Fibroblast of skin of abdomen (primary cell): ENCODE results near the gene RELT.
A peak's percentile ranks its signal among the peaks of the same experiment; 100 is the strongest.
"Not testable (repeated sequence)": the region's sequence is repeated elsewhere in the genome, so short reads cannot be mapped to it uniquely, and the experiment has no call there.

ENCODE experiments used
- DNase-seq: peaks from one replicate; pipeline ENCODE4 v3.0.0-alpha.2; 2013

RELT gene

DNA sequence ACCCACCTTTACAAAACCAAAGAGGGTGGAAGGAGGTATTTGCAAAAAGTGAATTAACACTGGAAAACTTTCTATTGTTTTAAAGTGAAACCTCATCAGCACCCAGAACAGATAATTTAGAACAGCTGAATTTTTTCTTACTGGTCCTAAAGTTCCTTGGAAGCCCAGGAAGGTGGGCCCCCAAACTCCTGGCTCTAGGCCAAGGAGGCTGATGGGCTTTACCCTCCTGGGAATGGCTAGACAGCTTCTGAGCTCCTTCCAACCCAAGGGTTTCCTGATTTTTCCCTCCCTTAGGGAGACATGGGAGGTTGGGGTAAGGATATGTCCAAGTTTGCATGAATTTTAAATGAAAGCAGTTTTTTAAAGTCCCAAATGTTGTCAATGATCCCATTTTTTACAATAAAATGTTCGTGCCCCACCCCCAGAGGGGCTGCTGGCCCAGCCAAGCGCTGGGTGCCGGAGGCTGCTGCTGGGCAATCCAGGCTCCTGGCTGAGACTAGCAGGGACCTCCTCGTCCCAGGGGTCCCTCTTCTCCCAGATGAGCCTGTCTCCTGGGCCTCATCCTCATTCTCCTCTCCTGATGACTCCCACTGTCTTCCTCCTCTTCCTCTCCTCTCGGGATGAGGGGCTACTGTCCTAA lies 28.4 kb downstream of the RELT start:
- DNase-seq = no peak

DNA sequence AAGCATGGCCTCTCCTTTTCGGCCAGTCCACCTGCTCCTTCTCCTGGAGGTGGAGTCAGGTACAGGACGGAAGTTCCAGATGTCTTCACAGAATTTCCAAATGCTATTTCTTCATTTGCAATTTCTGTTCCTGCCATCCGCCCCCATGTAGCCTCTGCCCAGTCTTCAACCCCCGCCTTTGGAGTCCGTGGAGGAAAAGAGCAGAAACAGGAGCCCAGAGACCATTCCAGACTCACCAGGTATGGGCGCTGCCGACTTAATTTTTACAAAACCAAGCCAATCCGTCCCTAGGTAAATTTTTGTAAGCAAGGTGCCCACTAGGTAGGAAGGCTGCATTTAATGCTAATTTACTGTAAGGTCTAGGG lies 28.9 kb downstream of the RELT start:
- DNase-seq = no peak

DNA sequence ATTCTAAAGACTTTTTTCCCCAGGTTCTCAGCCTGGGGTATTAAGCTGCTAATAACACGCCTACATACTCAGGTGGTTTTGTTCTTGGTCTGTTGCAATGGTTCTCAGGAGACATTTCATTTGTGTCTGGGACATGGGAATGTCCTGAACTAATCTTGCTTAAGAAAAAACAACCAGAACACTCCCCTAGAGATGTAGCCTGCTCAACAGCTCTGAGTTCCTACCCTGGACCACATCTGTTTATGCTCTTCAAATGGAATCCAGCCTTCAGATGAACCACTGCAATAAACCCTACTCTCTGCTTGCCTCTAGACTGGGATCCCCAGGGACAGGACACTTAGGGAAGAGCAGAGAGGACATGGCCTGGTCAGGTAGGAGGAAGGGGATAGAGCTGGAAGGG lies 29.9 kb downstream of the RELT start:
- DNase-seq = no peak

DNA sequence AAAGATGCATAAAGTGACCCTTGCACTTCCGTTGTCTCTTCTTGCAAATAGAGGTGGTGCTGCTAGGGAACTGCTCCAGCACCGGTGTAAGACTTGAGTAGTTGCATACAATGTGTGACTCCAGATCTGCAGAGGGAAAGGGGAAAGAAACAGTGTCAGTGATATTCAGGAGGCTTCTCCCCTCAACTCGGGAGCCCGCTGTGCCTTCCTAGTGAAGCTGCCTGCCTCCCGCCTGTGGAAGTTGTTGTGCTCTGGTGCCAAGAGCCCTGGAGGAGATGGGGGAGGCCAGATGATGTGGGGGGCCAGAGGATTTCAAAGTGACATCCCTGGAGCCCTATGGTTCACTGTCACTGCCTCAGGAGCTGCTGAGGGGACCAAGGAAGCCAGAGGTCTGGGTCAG lies 30.4 kb downstream of the RELT start:
- DNase-seq = no peak

DNA sequence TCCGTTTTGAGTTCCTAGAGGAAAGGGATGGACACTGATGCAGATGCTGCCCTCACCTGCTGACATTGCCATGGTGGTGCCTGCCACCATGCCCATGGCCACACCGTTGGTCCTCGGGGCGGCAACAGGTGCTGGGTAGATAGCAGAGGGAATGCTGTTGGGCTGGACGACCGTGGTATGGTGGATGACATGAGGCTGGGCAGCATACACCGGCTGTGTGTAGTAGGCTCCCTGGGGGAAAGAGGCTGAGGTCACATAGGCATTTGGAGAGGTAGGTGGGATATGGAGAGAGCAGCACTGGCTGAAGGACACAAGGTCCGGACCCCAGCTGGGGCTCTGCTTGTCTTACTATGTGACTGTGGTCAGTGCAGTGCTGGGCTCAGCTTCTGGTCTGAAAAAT lies 33.2 kb downstream of the RELT start:
- DNase-seq = no peak

DNA sequence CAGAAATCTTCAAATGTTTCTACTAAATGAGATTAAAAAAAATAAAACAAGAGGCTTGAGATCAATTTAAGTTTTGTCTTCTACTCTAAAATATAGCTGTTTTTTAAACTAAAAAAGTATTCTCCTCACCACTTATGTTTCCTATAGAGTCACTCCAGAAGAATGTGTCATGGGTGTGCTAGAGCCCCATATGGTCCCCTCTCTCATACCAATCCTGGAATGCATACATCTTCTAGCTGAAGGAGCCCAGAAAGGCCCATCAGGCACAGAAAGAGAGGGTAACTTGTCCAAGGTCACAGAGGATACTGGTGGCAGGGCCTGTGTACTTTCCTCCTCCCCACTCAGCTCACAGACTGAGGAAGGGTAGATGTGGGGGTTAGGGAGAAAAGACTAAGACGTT lies 34.4 kb downstream of the RELT start:
- peak; percentile 54 for DNase-seq

DNA sequence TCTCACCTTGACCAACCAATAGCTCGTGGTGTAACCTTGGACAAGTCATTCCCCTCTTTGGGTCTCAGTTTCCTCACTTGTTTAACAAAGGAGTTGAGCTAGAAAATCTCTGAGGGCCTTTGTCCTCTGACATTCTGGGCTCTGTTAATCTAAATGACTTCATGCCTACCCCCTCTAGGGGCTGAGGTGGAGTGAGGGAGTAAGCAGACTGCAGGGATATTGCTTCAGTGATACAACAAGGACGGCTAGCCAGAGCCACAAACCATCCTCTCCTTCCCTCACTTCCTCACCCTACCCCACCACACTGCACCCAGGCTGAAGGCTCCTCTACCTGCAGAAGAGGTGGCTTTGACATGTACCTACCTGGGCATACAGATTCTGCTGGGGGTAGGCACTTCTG lies 34.8 kb downstream of the RELT start:
- no peak for DNase-seq

DNA sequence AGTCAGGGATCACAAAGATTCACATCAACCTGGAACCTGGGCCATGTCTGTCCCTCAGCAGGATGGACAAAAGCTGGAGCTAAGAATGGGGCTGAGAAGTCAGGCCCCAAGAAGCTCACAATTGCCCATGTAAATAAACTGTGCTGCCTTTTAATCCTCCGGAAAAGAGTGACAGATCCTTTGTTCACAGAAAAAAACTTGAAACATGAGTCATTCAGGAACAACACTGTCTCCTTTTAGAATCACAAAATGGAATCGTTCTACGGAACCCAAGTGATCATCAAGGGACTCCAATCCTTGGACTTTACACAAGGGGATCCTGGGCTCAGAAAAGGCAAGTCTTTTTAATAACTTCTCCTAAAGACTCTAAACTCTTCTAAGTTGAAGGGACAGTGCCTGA lies 36.1 kb downstream of the RELT start:
- DNase-seq = no peak

DNA sequence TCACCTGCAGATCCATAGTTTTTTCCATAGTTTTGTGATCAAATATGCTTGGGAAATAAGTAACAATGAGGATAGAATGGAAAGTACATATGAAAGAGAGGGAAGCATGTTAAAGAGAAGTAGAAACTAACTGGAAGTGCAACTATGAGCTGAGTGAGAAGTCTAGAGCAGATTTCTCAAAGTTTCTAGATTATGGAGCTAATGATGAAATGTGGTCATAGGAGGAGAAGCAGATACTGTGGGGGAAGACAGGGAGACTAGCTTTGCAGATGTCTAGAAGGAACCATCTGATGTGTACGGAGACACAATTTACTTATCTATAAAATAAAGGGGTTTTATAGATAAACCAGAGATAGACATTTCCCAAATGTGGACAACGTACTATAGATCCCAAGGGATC lies 37.1 kb downstream of the RELT start:
- DNase-seq = no peak

DNA sequence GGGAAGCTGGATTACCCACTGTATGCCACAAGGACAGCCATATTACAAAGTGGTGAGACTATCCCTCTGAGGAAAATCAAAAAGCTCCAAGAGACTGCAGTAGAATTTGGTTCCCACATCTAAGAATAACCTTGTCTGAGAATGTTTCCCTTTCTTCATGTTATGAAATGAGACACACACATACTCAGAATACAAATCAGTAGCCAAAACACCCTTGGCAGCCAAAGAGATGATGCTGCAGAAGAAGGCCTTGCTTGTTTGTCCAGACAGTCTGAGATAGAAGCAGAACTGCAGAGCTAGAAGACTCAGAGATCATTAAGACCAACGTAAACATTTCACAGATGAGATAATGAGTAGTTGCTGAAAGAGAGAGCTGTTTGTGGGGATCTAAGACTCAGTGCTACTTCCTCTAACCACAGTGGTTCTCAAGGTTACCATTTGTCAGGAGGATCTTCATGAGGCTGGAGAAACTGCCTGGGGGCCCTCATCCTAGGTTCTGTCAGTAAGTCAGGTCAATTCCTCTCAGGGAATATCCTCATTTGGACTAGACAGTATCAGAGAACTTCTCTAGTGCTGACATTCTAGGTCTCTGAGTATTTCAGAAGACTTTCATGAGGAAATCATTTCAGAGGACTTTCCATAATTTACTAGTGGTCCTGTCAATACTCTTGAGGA lies 38.9 kb downstream of the RELT start:
- DNase-seq = peak; percentile 91

DNA sequence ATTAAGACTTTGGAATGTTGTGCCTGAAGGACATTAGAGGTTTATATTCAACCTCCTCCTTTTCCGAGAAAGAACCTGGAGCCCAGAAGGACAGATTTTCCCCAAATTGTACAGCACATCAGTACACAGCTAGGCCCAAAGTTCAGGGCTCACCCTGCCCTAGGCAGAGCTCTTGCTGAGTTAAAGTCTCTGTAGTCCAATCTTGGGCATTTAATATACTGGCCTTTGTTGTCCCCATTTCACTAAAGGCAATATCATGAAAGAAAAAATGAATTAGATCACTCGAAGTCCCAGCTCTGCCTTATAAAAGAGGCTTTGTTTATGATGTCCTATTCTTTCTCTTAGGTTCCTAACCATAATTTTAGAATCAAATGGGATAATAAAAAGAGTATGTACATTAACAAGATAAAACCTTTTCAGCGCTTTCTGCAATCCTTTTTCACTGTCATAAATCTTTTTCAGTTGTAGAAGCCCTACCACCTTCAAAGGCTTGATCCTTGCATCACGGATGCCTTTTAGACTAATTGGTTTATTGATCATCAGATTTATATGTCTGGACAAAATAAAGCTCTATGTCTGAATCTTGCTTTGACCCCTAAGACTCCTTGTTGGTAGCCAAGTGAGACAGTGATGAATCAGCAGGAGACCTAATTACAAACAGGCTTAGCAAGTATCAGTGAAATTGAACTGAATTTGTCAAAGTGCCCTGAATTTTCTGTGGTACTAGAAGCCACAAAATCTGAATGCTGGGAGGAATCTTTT lies 39.8 kb downstream of the RELT start:
- peak; percentile 95 for DNase-seq

DNA sequence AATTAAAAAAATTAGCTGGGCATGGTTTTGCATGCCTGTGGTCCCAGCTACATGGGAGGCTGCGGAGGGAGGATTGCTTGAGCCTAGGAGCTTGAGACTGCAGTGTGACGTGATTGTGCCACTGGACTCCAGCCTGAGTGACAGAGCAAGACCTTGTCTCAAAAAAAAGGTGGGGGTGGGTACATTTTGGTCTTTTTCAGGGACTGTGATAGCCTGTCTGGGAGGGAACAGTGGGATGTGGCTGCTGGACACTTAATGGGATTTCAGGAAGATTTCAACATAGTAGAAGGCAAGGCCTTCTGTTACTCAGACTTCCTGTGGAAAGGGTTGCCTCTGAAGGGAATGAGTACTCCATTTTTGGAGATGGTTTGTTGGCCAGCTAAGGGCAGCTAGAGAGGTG lies 40.6 kb downstream of the RELT start:
- no peak for DNase-seq

DNA sequence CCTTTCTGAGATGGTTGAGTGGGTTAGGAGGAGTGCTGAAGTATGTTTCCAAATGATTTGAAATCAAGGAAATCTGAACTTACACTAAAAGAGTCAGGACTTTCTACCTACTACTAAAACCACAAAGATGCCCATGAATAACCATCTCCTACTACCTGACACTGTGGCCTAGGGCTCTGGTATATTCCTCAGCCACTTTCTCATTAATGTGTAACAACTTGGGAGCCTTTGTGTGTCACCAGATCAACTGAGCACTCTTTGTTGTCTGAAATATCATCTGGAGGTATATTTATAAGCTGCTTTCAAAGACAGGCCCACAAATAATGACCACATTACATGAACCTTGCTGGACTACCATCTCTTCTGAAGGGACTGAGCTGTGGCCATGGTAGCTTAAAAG lies 43.9 kb downstream of the RELT start:
- DNase-seq = no peak

DNA sequence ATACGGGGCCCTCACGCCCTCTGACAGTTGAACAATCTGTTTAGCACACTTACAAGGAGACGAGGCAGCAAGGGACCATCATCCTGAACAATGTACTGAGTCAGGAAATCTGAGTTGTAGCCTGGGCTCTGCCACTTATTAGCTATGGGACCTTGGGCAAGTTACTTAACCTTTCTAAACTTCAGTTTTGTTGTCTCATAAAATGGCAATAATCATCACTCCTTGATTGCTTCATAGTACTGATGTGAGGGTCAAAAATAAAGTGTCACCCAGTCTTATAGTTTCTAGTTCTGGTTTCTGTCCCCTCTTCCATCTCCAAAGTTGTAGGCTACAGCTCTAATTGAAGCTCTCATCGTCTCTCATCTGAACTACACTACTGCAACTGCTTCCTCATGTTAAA lies 46.7 kb downstream of the RELT start:
- no peak for DNase-seq

DNA sequence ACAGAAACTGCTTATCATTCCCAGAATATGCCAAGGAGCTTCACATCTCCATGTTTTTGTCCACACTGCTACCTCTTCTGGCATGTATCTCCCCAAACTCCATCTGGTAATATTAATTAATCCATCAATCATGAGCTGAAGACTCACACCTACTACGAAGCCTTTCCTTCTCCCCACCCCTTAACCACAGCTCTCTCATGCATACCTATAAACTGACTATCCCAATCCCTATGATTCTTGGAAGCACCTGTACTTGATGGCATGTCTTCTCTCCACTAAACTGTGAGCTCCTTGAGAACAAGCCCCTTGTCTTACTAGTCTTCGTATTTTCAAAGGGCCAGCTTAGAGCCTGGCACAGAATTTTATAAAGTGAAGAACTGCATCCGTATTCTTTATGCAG lies 47.3 kb downstream of the RELT start:
- no peak for DNase-seq

DNA sequence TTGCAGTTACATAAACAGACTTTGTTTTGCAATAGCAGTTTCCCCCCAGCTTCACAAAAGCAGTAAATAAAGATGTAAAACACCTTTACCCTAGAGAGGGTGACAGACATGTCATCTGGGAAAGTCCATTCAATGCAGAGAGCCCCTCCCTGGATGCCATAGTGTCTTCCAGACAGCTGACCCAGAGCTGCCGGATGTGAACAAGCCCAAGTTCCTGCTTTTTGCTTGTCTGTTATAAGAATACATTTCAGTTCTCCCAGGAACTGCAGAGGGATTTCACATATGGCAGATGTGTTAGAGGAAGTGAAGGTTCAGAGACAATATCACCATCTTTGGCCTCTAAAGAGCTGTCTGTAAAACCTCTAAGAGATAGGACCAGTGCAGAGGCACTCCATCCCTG lies 48.9 kb downstream of the RELT start:
- no peak for DNase-seq

DNA sequence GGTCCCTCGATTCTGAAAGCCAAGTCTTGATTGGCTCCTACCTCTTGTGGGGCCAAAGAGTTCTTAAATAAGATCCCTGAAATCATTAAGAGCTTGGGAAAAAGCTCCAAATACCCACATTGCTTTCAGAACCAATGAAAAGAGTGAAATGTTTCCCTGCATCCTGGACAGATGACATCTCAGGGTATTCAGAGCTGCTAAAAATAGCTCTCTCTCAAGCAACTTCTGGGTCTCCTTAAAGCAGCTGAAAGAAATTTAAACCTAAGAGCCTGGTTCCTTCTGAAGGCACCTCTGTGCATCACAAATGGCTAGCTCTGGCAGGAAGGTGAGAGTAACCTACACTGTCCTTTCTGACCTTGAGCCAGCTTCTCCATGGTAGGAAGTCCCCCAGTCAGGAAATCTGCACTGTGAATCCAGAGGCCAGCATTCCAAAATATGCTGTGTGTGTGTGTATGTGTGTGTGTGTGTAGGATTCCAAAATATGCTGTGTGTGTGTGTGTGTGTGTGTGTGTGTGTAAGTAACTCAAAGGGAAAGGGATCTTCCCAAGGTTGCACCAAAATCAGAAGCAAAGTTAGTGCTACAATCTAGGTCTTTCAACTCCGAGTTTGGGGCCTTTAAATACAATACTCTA lies 50.1 kb downstream of the RELT start:
- peak; percentile 80 for DNase-seq

DNA sequence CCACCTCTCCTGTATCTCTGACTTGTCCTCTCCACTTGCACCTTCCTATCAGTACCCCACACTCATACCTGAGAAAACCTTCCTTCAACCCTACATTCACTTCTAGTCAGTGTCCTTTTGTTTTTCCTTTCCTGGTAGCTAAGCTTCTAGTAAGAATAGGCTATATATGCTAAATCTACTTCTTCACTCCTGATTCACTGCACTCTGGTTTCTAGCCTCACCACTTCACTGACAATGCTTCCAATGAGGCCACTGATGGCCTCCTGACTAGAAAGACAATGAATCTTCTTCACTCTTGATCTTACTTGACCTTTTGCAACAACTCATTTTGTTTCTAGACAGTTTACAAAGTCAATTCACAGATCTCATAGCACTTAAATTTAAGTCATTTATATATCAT lies 52.0 kb downstream of the RELT start:
- no peak for DNase-seq

DNA sequence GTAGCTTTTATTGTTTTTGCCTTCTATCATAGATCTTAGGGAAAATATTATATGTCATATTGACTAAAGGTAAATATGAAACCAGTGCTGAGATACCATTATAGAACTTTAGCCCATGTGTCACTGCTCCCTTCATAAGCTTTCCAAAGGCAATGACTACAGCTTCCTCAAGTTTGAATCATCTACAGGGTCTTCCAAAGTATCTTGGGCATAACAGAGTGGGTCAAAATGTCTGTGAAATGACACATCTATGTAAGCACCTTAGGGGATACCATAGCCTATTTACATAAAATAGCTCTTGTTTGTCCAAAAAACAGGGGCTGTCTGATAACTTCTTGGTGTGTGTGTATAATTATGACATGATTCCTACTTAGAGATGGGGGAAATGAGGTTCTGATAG lies 52.5 kb downstream of the RELT start:
- no peak for DNase-seq

DNA sequence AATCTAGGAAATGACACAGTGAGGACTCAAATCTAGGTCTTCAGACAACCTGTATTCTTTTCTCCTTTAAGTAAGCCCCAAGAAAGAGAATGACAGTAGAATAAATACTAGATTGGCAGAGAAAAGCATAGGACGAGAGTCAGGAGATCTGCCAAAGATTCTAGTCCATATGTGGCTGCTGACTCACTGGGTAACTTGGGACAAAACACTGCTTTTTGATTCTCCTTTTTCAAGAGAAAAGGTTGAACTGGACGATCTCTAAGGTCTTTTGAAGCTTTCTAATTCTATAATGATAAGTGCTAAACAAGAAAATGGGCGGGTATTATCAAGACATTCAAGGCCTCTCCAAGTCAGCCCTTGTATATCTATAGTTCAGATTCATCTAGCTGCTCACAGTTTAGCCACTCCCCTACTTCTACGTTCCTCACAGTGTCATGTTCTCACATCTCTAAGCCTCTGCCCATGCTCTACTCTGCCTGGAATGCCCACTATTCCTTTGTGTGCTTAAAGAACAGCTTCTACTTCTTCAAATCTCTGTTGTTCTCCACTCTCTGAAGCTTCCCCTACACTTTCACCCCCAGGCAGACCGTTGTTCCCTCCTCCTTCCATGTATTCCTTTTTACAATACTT lies 53.0 kb downstream of the RELT start:
- DNase-seq = peak; percentile 62

DNA sequence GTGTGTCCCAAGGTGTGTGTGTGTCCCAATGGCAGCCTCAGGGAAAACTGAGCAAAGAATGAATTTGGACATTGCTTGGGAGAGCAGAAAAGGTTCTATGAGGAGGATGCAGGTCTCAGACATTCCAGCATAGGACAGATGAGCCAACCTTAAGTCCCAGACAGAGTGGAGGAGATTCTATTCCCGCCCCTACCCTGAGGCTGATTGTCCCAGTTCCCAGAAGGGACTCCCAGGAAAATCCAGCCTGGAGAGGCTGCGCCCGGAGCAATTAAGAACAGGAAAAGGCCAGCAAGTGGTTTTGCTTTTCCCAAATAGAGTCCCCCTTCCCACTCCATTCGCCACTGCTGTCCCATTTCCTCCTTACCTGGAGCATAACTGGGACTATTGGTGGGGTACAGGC lies 54.1 kb downstream of the RELT start:
- no peak for DNase-seq

DNA sequence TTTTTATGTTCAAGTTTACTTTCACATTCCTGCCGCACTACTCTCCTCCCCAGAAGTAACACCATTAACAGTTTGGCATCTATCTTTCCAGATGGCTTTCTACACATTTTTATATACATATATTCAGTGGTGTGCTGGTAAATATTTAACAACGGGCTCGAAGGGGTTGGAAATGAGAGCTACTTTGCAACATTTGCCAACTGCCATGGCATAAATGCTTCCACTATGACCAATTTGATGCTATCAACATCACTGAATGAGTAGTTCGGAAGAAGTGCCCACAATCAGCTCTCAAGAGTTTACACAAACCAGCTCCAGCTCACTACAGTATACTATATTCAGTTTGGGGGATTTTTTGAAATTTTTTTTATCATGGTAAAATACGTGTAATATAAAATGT lies 55.2 kb downstream of the RELT start:
- no peak for DNase-seq

DNA sequence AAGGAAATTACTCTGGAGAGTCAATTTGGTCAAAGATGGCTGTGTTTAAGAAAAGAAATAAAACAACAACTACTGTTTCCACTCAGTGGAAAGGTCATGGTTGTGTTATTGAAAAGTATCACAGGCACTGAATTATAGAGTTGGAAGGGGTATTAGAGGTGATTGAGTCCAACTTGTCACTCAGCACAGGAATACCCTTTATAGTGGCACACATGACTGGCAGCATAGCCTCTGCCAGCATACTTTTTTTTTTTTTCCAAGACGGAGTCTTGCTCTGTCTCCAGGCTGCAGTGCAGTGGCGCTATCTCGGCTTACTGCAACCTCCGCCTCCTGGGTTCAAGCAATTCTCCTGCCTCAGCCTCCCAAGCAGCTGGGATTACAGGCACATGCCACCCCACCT lies 60.7 kb downstream of the RELT start:
- DNase-seq = not testable (repeated sequence)
